ENCODE data around the gene EDEM2.
A peak's percentile ranks its signal among the peaks of the same experiment; 100 is the strongest.
"Not testable (repeated sequence)": the region's sequence is repeated elsewhere in the genome, so short reads cannot be mapped to it uniquely, and the experiment has no call there.

The EDEM2 gene

DNA sequence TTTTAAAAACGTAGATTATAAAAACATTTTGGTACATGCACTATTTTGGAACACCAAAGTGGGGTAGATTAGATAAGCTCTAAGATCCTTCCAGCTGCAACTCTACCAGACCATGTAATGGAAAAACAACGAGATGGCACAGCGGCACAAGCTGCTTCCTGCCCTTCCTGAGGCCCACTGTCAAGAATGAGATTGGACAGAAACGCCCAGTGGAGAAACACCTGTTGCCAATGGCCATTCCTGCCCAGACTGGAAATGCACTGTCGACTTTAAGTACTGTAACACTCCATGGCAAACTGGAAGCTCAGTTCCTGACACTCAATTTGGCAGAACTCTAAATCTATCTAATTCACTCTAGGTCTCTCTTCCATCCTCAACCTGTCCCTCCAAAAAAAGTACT lies 21.4 kb downstream of the EDEM2 start:
- DNase-seq (ENCODE audit: low read depth) = no peak

DNA sequence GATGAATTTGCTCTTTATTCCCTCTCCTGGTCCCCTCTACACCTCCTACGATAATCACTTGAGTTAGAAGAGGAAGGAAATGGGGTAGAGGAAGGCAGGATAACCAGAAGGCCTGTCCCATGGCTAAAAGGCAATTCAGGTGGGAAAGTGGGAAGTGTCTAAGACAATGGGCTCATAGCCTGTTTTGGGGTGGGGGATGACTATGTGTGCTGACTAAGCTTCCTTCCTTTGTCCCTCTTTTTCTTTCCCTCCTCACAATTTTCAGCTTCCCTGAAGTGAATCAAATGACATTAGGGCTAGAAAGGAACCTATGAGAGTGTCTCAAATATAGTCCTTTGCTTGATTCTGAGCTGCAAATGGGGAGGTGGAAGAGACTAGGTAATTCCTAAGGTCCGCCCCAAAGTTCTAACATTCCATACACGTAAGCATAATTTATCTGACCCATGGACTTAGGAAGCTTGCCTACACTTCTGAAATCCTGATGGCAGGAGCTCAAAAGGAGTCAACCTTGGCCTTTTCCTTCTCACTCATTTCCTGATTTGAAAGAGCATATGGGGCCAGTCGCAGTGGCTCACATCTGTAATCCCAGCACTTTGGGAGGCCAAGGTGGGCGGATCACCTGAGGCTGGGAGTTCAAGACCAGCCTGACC lies 24.3 kb downstream of the EDEM2 start:
- no peak for DNase-seq (ENCODE audit: low read depth)

DNA sequence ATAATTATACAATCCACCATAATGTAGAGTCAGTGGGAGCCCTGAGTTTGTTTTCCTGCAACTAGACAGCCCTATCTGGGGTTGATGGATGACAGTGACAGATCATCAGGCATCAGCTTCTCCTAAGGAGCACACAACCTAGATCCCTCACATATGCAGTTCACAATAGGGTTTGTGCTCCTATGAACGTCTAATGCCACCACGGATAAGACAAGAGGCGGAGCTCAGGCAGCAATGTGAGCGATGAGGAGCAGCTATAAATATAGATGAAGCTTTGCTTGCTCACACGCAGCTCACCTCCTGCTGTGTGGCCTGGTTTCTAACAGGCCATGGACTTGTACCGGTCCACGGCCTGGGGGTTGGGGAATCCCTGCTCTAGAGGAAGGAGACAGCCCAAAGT lies 25.9 kb downstream of the EDEM2 start:
- no peak for DNase-seq (ENCODE audit: low read depth)

- no peak for DNase-seq (ENCODE audit: low read depth)
Observed at GRCh38 chr20:35120012-35120701, 27.0 kb downstream of the EDEM2 start.

DNA sequence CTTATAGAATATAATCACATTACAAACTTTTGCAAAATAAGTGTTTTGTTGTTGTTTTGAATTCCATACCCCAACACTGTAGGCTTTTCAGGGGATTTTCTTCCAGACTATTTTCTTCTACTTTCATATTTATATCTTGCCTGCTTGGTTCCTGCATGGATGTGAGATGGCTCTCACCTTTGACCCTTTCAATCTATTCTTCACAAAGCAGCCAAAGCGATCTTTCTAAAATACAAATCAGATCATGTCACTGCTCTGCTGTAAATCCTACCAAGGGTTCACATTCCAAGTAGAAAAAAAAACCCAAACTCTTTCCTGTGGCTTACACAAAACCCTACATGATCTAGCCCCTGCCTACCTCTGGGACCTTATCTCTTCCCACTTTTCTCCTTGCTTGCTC lies 29.5 kb downstream of the EDEM2 start:
- DNase-seq (ENCODE audit: low read depth) = no peak

GRCh38 chr20:35117196-35117595 lies 29.9 kb downstream of the EDEM2 start:
- DNase-seq (ENCODE audit: low read depth) = no peak

DNA sequence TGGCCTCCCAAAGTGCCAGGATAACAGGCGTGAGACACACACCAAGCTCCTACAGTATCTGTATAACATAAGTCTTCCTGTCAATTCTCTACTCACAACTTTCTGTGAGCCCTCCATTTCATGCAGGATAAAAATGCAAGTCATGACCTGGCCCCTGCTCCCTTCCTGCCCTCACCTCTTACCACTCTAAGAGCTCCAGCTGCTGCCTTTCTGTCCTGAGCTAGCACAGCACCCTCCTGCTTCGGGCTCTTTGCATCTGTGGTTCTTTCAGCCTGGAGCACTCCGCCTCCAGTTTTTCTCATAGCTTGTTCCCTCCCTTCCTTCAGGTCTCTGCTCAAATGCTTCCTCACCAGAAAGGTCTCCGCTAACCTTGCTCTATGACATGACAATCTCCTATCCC lies 30.9 kb downstream of the EDEM2 start:
- no peak for DNase-seq (ENCODE audit: low read depth)

GRCh38 chr20:35115606-35116005 lies 31.5 kb downstream of the EDEM2 start:
- DNase-seq (ENCODE audit: low read depth) = no peak

- not testable (repeated sequence) for DNase-seq (ENCODE audit: low read depth)
Observed at GRCh38 chr20:35112276-35112675, 34.9 kb downstream of the EDEM2 start.

DNA sequence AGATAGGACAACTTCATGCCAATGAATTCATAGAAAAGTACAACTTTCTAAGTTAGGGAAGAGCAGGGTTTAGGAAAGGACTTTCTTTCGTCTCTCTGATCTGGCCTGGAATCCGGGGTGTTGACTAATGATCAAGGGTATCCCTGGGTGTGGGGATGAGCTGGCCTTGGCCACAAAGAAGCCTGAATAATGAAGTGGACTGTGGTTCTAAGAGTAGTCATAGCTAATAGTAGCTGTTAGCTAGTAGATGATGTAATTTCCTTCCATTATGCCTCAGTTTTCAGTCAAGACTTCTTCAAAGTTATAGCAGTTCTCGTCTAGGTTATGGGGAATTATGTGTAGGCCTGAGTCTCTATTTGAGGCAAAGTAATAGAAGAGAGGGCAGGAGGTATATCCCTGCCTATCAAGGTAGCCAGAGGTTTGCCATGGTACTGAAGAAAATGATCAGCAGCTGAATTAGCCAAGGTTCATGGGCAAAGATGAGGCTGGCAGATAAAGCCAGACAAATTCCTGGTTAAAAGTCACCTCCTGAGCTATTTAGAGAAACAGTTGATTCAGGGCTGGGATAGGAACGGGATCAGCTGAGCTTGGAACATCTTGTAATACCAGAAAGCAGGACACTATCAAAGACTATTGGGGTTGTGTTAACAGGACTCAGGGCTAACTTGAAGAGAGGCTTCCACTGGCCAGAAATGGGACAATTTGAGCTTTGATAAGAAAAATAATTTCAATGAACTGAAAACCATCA lies 35.8 kb downstream of the EDEM2 start:
- DNase-seq (ENCODE audit: low read depth) = no peak

GRCh38 chr20:35108921-35109320 lies 38.2 kb downstream of the EDEM2 start:
- DNase-seq (ENCODE audit: low read depth) = no peak

GRCh38 chr20:35106827-35107380 lies 40.2 kb downstream of the EDEM2 start:
- DNase-seq (ENCODE audit: low read depth) = no peak

- no peak for DNase-seq (ENCODE audit: low read depth)
Observed at GRCh38 chr20:35104685-35105295, 42.3 kb downstream of the EDEM2 start.

DNA sequence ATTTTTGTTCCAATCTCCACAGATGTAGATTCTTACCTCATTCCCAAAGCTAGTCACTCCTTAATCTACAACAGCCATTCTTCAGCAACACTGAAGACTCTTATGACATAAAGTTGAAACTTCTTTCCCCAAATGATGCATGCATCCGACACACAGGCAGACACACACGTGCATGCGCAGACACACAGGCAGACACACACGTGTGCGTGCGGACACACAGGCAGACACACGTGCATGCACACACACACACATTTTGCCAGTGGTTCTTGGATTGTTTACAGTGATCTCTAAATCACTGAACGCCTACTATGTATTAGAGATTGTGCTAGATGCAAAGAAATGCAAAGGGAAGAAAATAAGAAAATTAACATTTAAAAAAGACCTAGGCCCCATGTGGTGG lies 45.5 kb downstream of the EDEM2 start:
- no peak for DNase-seq (ENCODE audit: low read depth)

DNA sequence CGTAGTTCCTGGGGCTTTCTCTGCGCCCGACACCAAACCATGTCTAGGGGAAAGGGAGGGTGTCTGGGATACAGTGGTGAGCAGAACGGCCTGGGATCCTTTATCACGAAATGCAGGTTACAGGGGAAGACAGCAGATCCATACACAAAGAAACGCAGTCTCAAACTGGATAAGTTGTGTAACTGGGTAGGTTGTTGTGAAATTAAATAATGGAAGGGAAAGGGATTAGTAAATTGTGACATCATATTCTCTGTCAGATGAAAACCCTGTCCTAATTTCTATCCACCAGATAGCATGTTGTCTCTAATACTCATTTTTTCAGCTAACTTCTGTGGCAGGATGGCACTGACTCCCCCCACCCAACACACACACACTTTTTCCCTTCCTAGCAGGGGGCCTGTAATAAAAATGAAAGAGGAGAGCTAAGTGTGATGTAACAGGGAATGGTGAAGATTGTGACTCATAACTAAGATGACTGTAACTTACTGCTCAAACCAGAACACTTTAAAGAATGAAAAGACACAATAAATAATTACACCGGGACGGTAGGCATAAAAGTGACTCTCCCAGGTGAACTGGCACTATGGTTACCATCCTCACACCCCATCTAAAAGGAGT lies 53.8 kb downstream of the EDEM2 start:
- peak; percentile 19 for DNase-seq (ENCODE audit: low read depth)

DNA sequence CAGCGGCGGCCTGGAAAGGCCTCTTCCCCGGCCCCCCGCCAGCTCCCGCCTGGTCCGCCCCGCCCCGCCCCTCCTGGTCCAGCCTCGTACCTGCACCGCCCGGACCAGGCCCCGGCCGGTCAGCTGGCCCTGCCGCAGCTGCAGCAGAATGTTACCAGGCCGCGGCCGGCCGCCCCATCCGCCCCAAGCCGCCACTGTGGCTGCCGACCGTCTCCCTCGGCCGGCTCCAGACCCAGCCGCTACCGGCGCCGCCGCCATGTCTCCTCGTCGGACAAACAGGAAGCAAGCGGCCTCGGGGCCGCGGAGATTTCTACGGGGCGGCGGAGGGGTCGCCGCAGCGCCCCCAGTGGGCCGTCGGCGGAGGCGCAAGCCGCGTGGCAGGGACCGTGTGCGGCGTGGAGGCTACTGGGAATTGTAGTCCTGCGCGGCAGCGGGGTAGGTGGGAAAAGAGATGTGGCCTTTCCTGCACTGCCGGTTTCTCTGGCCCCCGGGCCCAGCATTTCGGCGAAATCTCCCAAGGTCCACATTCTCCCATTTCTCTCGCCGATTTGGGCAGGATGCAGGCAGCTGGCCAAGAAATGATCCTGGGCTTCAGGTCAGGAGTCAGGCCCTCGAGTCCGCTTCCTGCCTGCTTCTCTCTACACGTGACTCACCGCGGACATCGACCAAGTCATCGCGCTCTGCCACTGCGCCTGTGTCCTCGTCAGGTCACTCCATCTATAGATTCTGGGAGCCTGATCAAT lies 54.4 kb downstream of the EDEM2 start, which contains the start of gene TRPC4AP:
TRPC4AP (minus strand) TSS at position 284 of the 743 bp plus-strand sequence; CDS start at position 258, 26 bp downstream.
- peak; percentile 85 for DNase-seq (ENCODE audit: low read depth)

GRCh38 chr20:35091816-35092523 lies 55.2 kb downstream of the EDEM2 start:
- no peak for DNase-seq (ENCODE audit: low read depth)

DNA sequence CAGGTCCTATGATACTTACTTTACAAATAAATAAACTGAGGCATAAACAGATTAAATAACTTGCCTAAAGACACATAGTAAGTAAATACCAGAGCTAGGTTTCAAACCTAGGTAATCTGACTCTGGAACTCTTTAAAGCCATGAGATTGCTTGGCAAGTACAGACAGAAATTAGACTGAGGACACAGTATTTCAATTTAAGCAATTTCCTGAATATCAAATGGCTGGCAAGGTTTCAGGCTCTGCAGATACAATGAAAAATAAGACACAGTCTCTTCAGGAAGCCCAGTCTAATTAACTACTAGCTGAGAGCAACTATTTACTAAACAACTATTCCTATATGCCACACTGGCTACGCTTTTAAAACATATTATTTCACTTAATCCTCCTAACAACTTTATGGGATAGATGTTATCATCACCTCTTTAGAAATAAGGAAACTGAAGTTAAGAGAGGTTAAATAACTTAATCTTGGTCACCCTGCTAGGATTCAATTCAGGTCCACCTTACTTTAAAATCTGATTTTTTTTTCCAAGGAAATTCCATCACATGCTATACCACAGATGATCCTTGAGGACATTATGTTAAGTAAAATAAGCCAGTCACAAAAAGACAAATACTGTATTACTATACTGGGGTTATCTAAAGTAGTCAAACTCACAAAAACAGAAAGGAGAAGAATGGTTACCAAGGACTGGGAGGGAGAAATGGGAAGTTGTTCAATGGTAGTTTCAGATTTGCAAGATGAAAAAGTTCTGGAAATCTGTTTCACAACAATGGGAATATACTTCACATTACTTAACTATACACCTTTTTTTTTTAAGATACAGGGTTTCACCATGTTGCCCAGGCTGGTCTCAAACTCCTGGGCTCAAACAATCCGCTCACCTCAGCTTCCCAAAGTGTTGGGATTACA lies 58.6 kb downstream of the EDEM2 start:
- no peak for DNase-seq (ENCODE audit: low read depth)

GRCh38 chr20:35087791-35088190 lies 59.3 kb downstream of the EDEM2 start:
- no peak for DNase-seq (ENCODE audit: low read depth)
